Measurements from ENCODE around the gene CUBN. TPM values are rescaled to one million over a fixed set of nuclear protein-coding genes. Genes with fewer than 3 reads are reported as not detected.

The CUBN gene
- total RNA-seq, 3 donors from 2014 or later (not counting 1 experiment from before 2014, with no cell fraction given), result 4.7 to 5.6 (median 5.1) TPM

GRCh38 chr10:17062009-17062408, 67.6 kb downstream of the CUBN start:
- TF ChIP-seq CTCF (IDR thresholded peaks at IDR 0.05), result no peak
- Histone ChIP-seq H3K36me3 (ENCODE audit: control insufficient read depth, insufficient read depth, low read length) (no peaks in the 10 kb centered on the region), H3K27me3 (ENCODE audit: control insufficient read depth, insufficient read depth, low read length) (no peaks in the 10 kb centered on the region), H3K27ac (ENCODE audit: low read length) (no peak overlapping the region), H3K9me3 (ENCODE audit: control insufficient read depth, insufficient read depth, low read length) (no peaks in the 10 kb centered on the region), H3K4me1 (ENCODE audit: control insufficient read depth, insufficient read depth, low read length) (no peaks in the 10 kb centered on the region), H3K4me3 (ENCODE audit: low read length) (no peak overlapping the region)
- no peak for ATAC-seq
- Mint-ChIP-seq H3K27ac (no peak overlapping the region), H3K4me1 (peaks cover 3% of the 10 kb centered on the region in 2 donors), H3K4me3 (no peak overlapping the region), H3K36me3 (no peaks in the 10 kb centered on the region), H3K9me3 (no peaks in the 10 kb centered on the region), H3K27me3 (ENCODE audit: low read depth in 2 of 2) (no peaks in the 10 kb centered on the region)
- 96% methylated on average over 4 of the region's 7 CpGs for WGBS (ENCODE audit: insufficient coverage)
- DNase-seq, result no peak
- intact Hi-C loops (cut with micrococcal nuclease), result no loop called here

GRCh38 chr10:17061418-17061817, 68.2 kb downstream of the CUBN start:
- WGBS (ENCODE audit: insufficient coverage), result 91% methylated on average over 2 of the region's 2 CpGs

DNA sequence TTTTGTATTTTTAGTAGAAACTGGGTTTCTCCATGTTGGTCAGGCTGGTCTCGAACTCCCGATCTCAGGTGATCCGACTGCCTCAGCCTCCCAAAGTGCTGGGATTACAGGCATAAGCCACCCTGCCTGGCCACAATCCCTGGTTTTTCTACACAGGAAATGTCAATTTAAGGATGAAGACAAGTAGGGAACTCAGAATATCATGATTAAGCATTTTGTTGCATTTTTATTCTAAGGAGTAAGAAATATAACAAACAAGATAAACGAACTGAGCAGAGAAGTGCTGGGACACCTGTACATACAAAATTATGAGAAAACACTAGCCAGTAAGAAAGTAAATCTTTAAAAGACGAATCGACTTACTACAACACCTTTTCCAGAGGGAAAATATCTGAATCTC, 69.3 kb downstream of the CUBN start:
- no peak for ATAC-seq
- no peaks in the 10 kb centered on the region for H3K27me3 Mint-ChIP-seq (ENCODE audit: low read depth in 2 of 2)
- no peaks in the 10 kb centered on the region for H3K27me3 ChIP-seq (ENCODE audit: control insufficient read depth, insufficient read depth, low read length)
- H3K4me1 ChIP-seq (ENCODE audit: control insufficient read depth, insufficient read depth, low read length), result no peaks in the 10 kb centered on the region
- no peaks in the 10 kb centered on the region for H3K9me3 Mint-ChIP-seq
- no peak overlapping the region for H3K27ac ChIP-seq (ENCODE audit: low read length)
- no peak for DNase-seq
- H3K4me1 Mint-ChIP-seq, result no peaks in the 10 kb centered on the region
- H3K9me3 ChIP-seq (ENCODE audit: control insufficient read depth, insufficient read depth, low read length), result no peaks in the 10 kb centered on the region
- no peak overlapping the region for H3K4me3 Mint-ChIP-seq
- H3K4me3 ChIP-seq (ENCODE audit: low read length), result no peak overlapping the region
- no peaks in the 10 kb centered on the region for H3K36me3 ChIP-seq (ENCODE audit: control insufficient read depth, insufficient read depth, low read length)
- TF ChIP-seq CTCF (IDR thresholded peaks at IDR 0.05), result no peak
- intact Hi-C loops (cut with micrococcal nuclease), result no loop called here
- WGBS (ENCODE audit: insufficient coverage), result 89% methylated on average over 3 of the region's 6 CpGs
- H3K36me3 Mint-ChIP-seq, result no peaks in the 10 kb centered on the region
- H3K27ac Mint-ChIP-seq, result no peak overlapping the region

More at GRCh38 chr10:17061418-17061817, 68.2 kb downstream of the CUBN start:
- Histone ChIP-seq H3K36me3 (ENCODE audit: control insufficient read depth, insufficient read depth, low read length) (no peaks in the 10 kb centered on the region), H3K4me3 (ENCODE audit: low read length) (no peak overlapping the region), H3K27ac (ENCODE audit: low read length) (no peak overlapping the region), H3K9me3 (ENCODE audit: control insufficient read depth, insufficient read depth, low read length) (no peaks in the 10 kb centered on the region), H3K27me3 (ENCODE audit: control insufficient read depth, insufficient read depth, low read length) (no peaks in the 10 kb centered on the region), H3K4me1 (ENCODE audit: control insufficient read depth, insufficient read depth, low read length) (no peaks in the 10 kb centered on the region)
- DNase-seq (no peak), ATAC-seq (no peak)
- Mint-ChIP-seq H3K36me3 (no peaks in the 10 kb centered on the region), H3K4me3 (no peak overlapping the region), H3K9me3 (no peaks in the 10 kb centered on the region), H3K27ac (peak overlapping the region in 1 of 2 donors; percentile 16), H3K27me3 (ENCODE audit: low read depth in 2 of 2) (no peaks in the 10 kb centered on the region), H3K4me1 (no peaks in the 10 kb centered on the region)
- TF ChIP-seq CTCF (IDR thresholded peaks at IDR 0.05), result no peak
- intact Hi-C loops (cut with micrococcal nuclease), result no loop called here

- no peaks in the 10 kb centered on the region for H3K9me3 Mint-ChIP-seq
- Histone ChIP-seq H3K9me3 (ENCODE audit: control insufficient read depth, insufficient read depth, low read length) (no peaks in the 10 kb centered on the region), H3K4me1 (ENCODE audit: control insufficient read depth, insufficient read depth, low read length) (no peaks in the 10 kb centered on the region), H3K36me3 (ENCODE audit: control insufficient read depth, insufficient read depth, low read length) (no peaks in the 10 kb centered on the region), H3K27ac (ENCODE audit: low read length) (no peak overlapping the region), H3K27me3 (ENCODE audit: control insufficient read depth, insufficient read depth, low read length) (no peaks in the 10 kb centered on the region), H3K4me3 (ENCODE audit: low read length) (no peak overlapping the region)
- no peaks in the 10 kb centered on the region for H3K4me1 Mint-ChIP-seq
- no peak for DNase-seq
- no peak for TF ChIP-seq CTCF (IDR thresholded peaks at IDR 0.05)
- no peak for ATAC-seq
- intact Hi-C loops (cut with micrococcal nuclease), result no loop called here
- H3K27me3 Mint-ChIP-seq (ENCODE audit: low read depth in 2 of 2), result no peaks in the 10 kb centered on the region
- peak overlapping the region in 1 of 2 donors; percentile 17 for H3K27ac Mint-ChIP-seq
- no peaks in the 10 kb centered on the region for H3K36me3 Mint-ChIP-seq
- no peak overlapping the region for H3K4me3 Mint-ChIP-seq
Measured at GRCh38 chr10:17059197-17059688, 70.4 kb downstream of the CUBN start.

All from natural killer cell (primary cell).